Measurements from ENCODE around the gene SPATA32. TPM values are rescaled to one million over a fixed set of nuclear protein-coding genes. Genes with fewer than 3 reads are reported as not detected.

SPATA32 gene
- total RNA-seq, 1 experiment from 2014 or later, result 0.81 TPM

DNA sequence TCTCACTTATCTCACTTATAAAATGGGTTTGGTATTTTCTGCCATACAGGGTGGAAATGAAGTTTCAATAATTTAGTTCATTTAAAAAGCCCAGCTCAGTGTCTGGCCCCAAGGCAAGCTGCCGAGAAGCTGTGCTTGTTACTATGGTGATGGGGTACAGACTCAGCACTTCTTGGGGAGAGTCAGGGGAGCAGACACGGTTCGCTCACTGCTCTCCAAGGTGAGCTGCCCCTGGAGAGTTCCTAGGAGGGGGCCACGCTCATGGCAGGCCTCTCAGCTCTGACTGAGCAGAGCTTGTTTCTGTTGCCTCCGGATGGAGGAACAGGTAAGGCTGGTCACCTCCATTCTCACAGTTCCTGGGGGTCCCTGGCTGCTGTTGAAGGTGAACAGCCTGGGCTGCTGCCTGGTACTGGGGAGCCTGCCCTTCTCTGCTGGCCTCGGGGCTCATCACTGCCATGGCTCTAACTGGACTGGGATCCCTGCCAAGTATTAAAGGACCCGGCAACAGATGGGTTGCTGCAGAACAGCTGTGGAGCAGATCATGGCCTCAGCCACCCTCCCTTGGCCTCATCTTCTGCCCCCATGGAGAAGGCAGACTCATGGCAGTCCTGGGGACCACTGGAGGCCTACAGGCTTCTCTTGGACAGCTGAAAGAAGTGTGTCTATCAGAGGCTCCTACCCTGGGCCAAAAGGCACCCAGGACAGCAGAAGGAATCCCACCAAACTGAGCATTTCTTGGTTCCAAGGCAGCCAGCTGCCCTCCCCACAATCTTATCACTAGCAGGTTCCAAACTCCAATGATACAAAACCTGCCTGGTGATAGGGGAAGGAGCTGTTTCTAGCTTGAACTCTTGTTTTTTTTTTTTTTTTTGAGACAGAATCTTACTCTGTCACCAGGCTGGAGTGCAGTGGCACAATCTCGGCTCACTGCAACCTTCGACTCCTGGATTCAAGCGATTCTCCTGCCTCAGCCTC is 25.9 kb upstream of the SPATA32 start:
- no CpG with 5 or more reads among the region's 10 CpGs for WGBS (ENCODE audit: extremely low coverage, insufficient read length, low lambda C conversion rate)
- H3K4me1 ChIP-seq (ENCODE audit: insufficient read depth, low read length), result no peaks in the 10 kb centered on the region
- no peak overlapping the region for H2BK15ac ChIP-seq (ENCODE audit: low read depth, low read length)
- H2AK5ac ChIP-seq (ENCODE audit: insufficient read length, low read length), result no peak overlapping the region
- H4K20me1 ChIP-seq (ENCODE audit: control insufficient read depth, insufficient read depth, insufficient read length), result no peaks in the 10 kb centered on the region
- no peaks in the 10 kb centered on the region for H3K23me2 ChIP-seq (ENCODE audit: insufficient read length, low read depth, low read length, poor library complexity, severe bottlenecking)
- no peak overlapping the region for H4K5ac ChIP-seq (ENCODE audit: insufficient read length, low read depth, low read length)
- no peak overlapping the region for H2BK20ac ChIP-seq (ENCODE audit: low read depth, low read length, poor library complexity, severe bottlenecking)
- Mint-ChIP-seq H3K27ac (no peak overlapping the region; a peak in 1 of 7 replicates), H3K4me3 (no peak overlapping the region), H3K36me3 (ENCODE audit: insufficient read depth in 1 of 3, low read depth in 3 of 3) (peaks cover 12 to 54% (median 54%) of the 10 kb centered on the region in 3 experiments; a peak in 6 of 7 replicates), H3K27me3 (ENCODE audit: low read depth) (no peaks in the 10 kb centered on the region), H3K4me1 (peaks cover 2 to 5% of the 10 kb centered on the region in 2 experiments; a peak in 2 of 4 replicates), H3K9me3 (no peaks in the 10 kb centered on the region)
- no peak overlapping the region for H4K91ac ChIP-seq (ENCODE audit: insufficient read length, low read depth, low read length)
- H2AFZ ChIP-seq (ENCODE audit: low read length), result no peak overlapping the region
- TF ChIP-seq, protein P1, sequence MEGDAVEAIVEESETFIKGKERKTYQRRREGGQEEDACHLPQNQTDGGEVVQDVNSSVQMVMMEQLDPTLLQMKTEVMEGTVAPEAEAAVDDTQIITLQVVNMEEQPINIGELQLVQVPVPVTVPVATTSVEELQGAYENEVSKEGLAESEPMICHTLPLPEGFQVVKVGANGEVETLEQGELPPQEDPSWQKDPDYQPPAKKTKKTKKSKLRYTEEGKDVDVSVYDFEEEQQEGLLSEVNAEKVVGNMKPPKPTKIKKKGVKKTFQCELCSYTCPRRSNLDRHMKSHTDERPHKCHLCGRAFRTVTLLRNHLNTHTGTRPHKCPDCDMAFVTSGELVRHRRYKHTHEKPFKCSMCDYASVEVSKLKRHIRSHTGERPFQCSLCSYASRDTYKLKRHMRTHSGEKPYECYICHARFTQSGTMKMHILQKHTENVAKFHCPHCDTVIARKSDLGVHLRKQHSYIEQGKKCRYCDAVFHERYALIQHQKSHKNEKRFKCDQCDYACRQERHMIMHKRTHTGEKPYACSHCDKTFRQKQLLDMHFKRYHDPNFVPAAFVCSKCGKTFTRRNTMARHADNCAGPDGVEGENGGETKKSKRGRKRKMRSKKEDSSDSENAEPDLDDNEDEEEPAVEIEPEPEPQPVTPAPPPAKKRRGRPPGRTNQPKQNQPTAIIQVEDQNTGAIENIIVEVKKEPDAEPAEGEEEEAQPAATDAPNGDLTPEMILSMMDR (conservative IDR thresholded peaks at IDR 0.05), result no peak
- no peaks in the 10 kb centered on the region for H3K79me1 ChIP-seq (ENCODE audit: insufficient read depth, low read depth, low read length, poor library complexity, severe bottlenecking)
- no peak overlapping the region for H3K23ac ChIP-seq (ENCODE audit: insufficient read length, low read depth, low read length)
- no peak overlapping the region for H3K56ac ChIP-seq (ENCODE audit: insufficient read length, low read depth, low read length)
- no peak overlapping the region for H4K8ac ChIP-seq (replicated peaks; ENCODE audit: insufficient read length, low read depth, low read length)
- H2BK120ac ChIP-seq (ENCODE audit: low read depth, low read length, poor library complexity, severe bottlenecking), result no peak overlapping the region
- H2BK12ac ChIP-seq (ENCODE audit: insufficient read length, low read depth, low read length), result no peak overlapping the region
- no peak overlapping the region for H3K14ac ChIP-seq (ENCODE audit: insufficient read depth, low read length)
- H3K27me3 ChIP-seq (ENCODE audit: insufficient read depth, low read length), result no peaks in the 10 kb centered on the region
- no peak overlapping the region for H3K9ac ChIP-seq (ENCODE audit: extremely low read depth, insufficient read length, low read length)
- no peaks in the 10 kb centered on the region for H3K9me3 ChIP-seq (ENCODE audit: control insufficient read depth, low read depth, low read length)
- H3K27ac ChIP-seq (ENCODE audit: insufficient read length, low read depth, low read length), result no peak overlapping the region
- H3K79me2 ChIP-seq (ENCODE audit: insufficient read depth, low read length), result no peaks in the 10 kb centered on the region
- no peak overlapping the region for H3K4me2 ChIP-seq (ENCODE audit: insufficient read depth, insufficient read length, low read length)
- H2BK5ac ChIP-seq (ENCODE audit: insufficient read length, low read length), result no peak overlapping the region
- no peak overlapping the region for H3T11ph ChIP-seq (ENCODE audit: low read length)
- no peak overlapping the region for H3K4ac ChIP-seq (ENCODE audit: low read depth, low read length)
- DNase-seq, result no peak
- no peak overlapping the region for H3K18ac ChIP-seq (ENCODE audit: insufficient read length, low read depth, low read length)
